ENCODE results near the gene FKBP1B. TPM values are rescaled to one million over a fixed set of nuclear protein-coding genes. Genes with fewer than 3 reads are reported as not detected.

The FKBP1B gene
- total RNA-seq, 1 experiment from 2014 or later: 11.8 TPM

DNA sequence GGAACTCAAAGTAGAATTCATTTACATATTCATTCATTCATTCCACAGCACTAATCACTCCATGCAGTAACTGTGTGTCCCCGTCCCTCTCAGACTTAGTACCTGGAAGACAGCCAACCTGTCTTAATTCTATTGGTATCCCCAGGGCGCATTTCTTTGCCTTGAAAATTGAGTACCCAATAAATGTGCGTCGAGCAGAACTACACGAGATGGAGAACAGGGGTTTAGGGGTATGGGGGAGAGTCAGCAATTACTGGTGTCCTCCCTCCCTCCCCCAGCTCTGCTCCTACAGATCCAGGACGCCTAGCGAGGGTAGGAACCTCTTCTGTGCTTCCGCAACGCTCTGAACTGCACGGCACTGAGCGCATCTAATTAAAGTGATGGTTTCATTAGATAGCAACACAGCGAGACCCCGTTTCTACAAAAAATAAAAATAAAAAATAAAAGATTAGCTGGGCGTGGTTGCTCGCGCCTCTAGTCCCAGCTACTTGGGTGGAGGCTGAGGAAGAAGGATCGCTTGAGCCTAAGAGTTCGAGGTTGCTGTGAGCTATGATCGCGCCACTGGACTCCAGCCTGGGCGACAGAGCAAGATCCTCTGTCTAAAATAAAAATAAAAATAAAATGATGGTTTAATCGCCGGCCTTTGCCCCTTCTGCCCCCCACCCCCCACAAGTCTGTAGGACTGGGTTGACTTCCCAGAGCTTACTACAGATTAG, 614 bp upstream of the FKBP1B start:
- DNase-seq (ENCODE audit: low read depth, low spot score): peak; percentile 6

More for the DNA sequence above, 614 bp upstream of the FKBP1B start:
- TF ChIP-seq SRF (IDR thresholded peaks at IDR 0.05; ENCODE audit: low read depth): no peak
- TF ChIP-seq YY1 (IDR thresholded peaks at IDR 0.05; ENCODE audit: extremely low read depth, insufficient replicate concordance, low read depth, low read length): no peak
- TF ChIP-seq, protein P1, sequence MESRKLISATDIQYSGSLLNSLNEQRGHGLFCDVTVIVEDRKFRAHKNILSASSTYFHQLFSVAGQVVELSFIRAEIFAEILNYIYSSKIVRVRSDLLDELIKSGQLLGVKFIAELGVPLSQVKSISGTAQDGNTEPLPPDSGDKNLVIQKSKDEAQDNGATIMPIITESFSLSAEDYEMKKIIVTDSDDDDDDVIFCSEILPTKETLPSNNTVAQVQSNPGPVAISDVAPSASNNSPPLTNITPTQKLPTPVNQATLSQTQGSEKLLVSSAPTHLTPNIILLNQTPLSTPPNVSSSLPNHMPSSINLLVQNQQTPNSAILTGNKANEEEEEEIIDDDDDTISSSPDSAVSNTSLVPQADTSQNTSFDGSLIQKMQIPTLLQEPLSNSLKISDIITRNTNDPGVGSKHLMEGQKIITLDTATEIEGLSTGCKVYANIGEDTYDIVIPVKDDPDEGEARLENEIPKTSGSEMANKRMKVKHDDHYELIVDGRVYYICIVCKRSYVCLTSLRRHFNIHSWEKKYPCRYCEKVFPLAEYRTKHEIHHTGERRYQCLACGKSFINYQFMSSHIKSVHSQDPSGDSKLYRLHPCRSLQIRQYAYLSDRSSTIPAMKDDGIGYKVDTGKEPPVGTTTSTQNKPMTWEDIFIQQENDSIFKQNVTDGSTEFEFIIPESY (IDR thresholded peaks at IDR 0.05; ENCODE audit: extremely low read depth, insufficient replicate concordance, low read length): no peak
- TF ChIP-seq FOSL1 (IDR thresholded peaks at IDR 0.05; ENCODE audit: low read depth): no peak
- TF ChIP-seq, protein P2, sequence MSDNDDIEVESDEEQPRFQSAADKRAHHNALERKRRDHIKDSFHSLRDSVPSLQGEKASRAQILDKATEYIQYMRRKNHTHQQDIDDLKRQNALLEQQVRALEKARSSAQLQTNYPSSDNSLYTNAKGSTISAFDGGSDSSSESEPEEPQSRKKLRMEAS (IDR thresholded peaks at IDR 0.05): peak; percentile 16; the same call in 1 of the 2 replicates
- TF ChIP-seq EZH2 (IDR thresholded peaks at IDR 0.05): no peak
- no peaks in the 10 kb centered on the region for H3K9me2 ChIP-seq (ENCODE audit: insufficient read depth)
- ChIA-PET RAD21 (ENCODE audit: low non-redundant PET in 1 of 2, low total read pairs in 2 of 2, uncharacterized antibody in 2 of 2, unreplicated experiment in 2 of 2) (no interaction called here), CTCF (no interaction called here), POLR2A (interaction anchor here (0.6 to 2.4 kb wide), 5 partner anchors 10 to 852 kb away, joined by 3 to 16 read pairs (median 5); partner anchors contain the start of genes SF3B6 and TP53I3)
- peak; percentile 15 for ATAC-seq
- peak overlapping the region; percentile 90 for H3K4me2 ChIP-seq (ENCODE audit: low read length)
- no peaks in the 10 kb centered on the region for H3K9me3 ChIP-seq (ENCODE audit: control insufficient read depth in 1 of 2, insufficient read depth in 1 of 2, low read depth in 1 of 2, low read length in 2 of 2)
- peaks cover 13 to 30% of the 10 kb centered on the region in 2 experiments for H3K4me1 ChIP-seq (ENCODE audit: control insufficient read depth in 1 of 2, insufficient read depth in 2 of 2, low read length in 2 of 2)
- no peak overlapping the region for H3K27ac ChIP-seq (ENCODE audit: low read depth, low read length)
- H3K27me3 ChIP-seq (ENCODE audit: insufficient read depth, low read length): no peaks in the 10 kb centered on the region
- no peaks in the 10 kb centered on the region for H3K36me3 ChIP-seq (ENCODE audit: control insufficient read depth in 1 of 2, insufficient read depth in 2 of 2, low read length in 2 of 2)
- H3K4me3 ChIP-seq (replicated peaks in 1 of 2; ENCODE audit: low read depth in 1 of 2, low read length in 2 of 2): peak overlapping the region; percentile 64 to 69
- H3K9ac ChIP-seq (ENCODE audit: low read length): peak overlapping the region; percentile 44
- no peaks in the 10 kb centered on the region for H4K20me1 ChIP-seq (ENCODE audit: insufficient read depth)
- intact Hi-C loops (cut with micrococcal nuclease): loop anchor here (2.0 kb wide), 1 partner anchor 74 kb away; the partner anchor contains the start of genes FAM228B and PFN4
- peak overlapping the region; percentile 83 for H2AFZ ChIP-seq (ENCODE audit: low read depth, low read length, poor library complexity, severe bottlenecking)
- BruUV-seq (replicated peaks): no TSS peak
- H3K79me2 ChIP-seq (ENCODE audit: insufficient read depth, low read length): peaks cover 20% of the 10 kb centered on the region; the same call in 1 of the 2 replicates
